T-helper 1 cell treated with Interleukin-12 subunit alpha and Interleukin-12 subunit beta and Interleukin-4 antibody, amounts not matched to agents 30 ng/mL and 1 ng/mL, for 36 hours (primary cell): ENCODE results near the gene MFNG. TPM values are rescaled to one million over a fixed set of nuclear protein-coding genes. Genes with fewer than 3 reads are reported as not detected.
"Not testable (repeated sequence)": the region's sequence is repeated elsewhere in the genome, so short reads cannot be mapped to it uniquely, and the experiment has no call there.

Experiments used
- intact Hi-C: fragments of 100-400 bp; cut with micrococcal nuclease; formaldehyde crosslinking; loops from one replicate; pipeline ENCODE4 v1.15.1; 2024
- total RNA-seq: library from RNA; stranded (reverse); gene quantifications from 2 replicates; pipeline ENCODE4 v1.2.3, GENCODE V29; 2022

MFNG gene
- total RNA-seq, 1 donor from 2014 or later, result 207 TPM

DNA sequence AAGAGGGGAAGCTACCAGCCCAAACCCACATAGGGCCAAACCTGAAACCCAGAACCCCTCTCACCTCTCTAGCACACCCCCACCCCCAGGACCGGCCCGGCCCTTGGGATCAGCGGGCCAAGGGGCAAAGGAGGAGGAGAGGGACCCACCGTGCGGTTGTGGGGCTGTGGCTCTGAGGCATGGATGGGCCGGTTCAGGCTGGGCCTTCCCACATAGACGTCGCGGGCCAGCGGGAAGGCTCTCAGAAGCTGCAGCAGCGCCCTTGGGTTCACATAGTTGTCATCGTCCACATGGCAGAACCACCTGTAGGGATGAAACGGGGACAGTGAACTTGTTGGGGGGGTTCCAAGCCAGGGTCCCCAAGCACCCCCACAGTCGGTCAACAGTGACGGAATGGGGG is 7.0 kb downstream of the MFNG start:
- intact Hi-C loops, result no loop called here

DNA sequence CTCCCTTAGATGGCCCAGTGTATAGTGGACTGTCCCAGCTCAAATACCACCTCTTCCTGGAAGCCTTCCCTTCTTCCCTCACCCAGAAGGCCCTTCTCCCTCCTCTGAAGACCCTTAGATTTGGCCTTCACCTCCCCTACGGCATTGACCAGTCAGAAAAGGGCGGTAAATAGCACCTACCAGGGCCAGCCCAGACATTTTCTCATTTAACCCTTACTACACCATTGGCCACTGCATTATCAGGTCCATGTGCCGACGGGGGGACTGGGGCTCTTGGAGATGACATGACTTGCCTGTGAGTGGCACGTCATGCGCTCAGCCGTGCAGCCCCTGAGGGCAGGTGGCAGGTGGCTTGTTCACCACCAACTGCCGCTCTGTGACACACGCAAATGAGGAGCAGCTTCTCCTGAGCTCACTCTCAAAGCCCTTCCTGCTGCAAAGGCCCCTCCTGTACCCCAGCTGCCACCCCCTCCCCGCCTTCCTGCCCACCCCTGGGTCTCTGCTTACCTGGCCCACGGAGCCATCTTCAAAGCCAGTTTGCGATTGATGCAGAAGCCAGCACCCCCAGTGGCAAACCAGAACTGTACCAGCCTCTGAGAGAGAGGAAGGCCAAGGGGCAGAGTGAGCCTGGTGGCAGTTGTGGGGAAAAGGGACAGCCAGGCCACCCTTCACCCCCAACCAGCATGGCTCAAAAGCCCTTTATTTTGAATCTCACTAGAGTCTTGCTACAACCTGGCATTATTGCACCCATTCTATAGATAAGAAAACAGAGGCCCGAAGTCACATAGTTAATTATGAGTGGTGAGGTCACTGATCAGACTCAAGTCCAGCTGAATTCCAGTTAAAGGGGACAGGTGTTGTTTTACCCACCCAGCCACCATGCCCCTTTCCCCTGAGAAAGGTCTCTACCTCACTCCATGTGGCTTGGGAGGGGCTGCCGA is 9.5 kb downstream of the MFNG start:
- intact Hi-C loops, result no loop called here

DNA sequence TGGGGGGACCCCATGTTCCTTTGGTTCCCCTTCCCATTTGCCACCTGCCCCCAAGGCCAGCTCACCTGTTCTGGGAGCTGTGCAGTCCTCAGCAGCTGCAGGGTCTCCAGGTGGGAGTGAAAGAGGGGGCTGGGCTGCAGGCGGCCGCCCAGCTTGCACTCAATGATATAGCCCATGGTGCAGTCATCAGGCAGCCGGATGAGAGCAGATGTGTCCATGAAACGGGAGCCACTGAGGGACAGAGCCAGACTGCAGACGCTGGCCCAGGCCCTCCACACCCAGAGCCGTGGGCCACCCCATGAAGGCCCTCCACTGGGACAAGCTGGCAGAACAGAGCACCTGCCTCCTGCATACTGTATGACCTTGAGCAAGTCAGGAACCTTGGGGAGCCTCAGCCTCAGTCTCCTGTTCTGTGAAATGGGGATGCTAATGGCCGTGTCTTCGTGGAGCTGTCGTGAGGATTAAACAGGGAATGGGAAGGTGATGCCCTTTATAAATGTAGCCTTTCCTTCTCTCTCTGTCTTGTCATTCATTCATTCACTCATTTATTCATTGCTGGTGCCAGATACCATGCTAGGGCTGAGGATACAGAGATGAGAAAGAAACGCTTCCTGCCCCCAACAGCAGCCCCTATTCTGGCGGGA is 11.6 kb downstream of the MFNG start:
- intact Hi-C loops, result no loop called here

DNA sequence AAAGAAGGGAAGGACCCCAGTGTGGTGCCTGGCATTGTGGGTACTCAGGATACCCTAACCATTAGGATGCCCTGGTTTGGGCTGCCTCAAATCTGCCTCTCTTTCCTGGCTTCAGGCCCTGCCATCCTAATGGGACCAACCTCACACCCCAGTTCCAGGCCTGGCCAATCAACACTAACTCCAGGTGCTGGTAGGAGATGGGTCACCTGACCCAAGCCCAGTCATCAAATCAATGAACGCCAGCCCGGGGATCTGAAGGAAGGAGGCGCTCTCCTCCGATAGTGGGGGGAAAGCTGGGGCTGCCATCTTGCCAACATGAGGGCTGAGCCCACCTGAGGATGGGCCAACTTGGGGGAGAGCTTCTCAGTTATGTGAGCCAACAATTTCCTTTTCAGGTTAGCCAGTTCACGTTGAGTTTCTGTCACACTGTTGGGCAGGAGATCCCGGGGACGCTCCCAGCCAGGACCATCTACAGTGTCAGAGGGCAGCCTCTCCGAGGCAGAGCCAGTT is 12.7 kb downstream of the MFNG start:
- intact Hi-C loops, result loop anchor here (2.0 kb wide), 1 partner anchor 19 kb away; no protein-coding TSS in a partner anchor

DNA sequence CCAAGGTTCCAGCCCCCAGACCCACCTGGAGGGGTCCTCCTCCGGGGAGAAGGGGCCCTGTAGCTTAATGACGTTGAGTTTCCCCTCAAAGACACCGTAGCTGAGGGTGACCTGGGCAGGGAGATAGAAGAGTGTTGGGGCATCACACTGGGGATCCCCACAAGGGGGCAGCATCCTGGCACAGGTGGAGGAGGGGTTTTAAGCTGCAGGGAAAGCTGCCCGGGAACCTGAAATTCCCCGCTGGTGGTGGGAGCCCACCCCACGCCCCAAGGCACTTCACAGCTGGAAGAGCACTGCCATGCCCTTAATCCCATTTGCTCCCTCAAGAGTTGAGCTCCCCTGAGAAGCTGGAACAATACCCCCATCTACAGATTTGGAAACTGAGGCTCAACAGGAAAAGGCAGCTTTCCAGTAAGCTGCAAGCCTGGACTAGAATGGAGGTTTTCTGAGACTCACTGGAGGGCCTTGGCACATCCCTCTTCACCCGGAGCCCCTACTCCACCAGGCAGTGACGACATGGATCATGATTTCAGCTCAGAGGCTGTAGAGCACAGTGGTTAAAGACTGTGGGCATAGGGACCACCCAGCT is 13.7 kb downstream of the MFNG start:
- intact Hi-C loops, result loop anchor here (1.0 to 2.0 kb wide), 3 partner anchors 20 to 95 kb away; no protein-coding TSS in a partner anchor

DNA sequence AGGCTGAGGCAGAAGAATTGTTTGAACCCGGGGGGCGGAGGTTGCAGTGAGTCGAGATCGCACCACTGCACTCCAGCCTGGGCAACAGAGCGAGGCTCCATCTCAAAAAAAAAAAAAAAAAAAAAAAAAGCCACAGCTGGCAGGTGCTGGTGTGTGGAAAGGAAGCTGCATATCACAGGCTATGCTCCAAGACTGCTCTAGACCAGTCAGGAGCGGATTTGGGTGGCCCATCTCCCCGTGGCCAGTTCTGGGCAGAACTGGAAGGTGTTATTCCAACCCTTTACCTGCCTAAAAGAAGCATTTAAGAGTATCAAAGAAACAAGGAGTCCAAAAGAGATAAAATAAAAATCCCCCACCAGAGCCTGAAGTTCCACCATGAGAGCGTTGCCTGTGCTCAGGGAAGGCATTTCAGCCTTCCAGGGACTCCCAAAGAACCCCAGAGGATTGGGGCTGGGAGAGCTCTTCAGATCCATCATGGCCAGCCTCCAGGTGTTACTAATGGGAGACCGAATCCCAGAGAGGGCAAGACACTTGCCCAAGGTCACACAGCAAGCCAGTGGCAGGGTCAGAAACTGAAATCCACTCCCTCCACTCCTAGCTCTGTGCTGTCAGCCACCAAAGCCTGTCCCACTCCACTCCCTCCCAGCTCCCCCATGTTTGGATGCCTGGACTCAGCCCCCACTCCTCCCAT is 14.3 kb downstream of the MFNG start:
- intact Hi-C loops, result loop anchor here (1.0 to 2.0 kb wide), 3 partner anchors 21 to 95 kb away; no protein-coding TSS in a partner anchor

DNA sequence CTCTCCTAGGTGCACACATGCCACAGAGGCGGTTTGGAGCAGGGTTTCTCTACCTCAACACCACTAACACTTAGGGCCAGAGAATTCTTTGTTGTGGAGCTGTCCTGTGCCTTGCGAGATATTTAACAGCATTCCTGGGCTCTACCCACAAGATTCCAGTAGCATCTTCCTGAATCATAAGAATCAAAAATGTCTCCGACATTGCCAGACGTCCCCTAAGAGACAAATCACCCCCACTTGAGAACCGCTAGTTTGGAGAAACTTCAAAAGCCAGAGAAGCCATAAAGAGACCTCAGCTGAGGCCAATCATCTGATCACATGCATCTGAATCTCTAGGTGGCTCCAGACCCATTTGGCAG is 16.1 kb downstream of the MFNG start:
- intact Hi-C loops, result no loop called here

DNA sequence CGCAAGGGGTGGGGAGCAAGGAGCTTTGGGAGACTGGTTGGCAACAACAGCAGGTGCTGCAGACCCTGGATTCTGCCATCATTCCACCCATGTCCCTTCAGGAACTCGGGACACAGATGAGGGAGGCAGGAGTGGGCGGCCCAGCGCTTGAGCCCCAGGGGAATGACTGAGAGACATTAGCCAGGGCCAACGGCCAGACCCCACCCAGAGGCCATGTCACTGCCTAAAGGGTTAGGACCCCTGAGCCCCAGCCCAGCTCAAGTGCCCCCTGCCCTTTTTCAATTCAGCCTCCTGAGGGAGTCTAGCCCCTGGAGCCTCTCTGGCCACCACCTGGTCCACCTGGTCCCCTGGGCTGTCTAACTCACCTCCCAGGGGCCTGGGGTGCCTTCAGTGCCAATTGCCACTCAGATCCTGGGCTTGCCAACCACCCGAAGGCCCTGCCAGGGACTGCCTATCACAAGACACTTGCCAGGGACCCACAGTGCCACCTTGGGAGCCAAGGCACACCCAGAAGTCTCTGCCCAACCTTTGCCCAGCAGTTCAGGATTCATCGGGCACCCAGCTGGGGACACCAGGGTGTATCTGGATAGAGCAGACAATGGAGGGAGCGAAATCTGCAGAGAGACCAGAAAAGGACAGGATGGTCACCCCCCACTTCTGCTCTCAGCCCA is 16.6 kb downstream of the MFNG start:
- intact Hi-C loops, result no loop called here

DNA sequence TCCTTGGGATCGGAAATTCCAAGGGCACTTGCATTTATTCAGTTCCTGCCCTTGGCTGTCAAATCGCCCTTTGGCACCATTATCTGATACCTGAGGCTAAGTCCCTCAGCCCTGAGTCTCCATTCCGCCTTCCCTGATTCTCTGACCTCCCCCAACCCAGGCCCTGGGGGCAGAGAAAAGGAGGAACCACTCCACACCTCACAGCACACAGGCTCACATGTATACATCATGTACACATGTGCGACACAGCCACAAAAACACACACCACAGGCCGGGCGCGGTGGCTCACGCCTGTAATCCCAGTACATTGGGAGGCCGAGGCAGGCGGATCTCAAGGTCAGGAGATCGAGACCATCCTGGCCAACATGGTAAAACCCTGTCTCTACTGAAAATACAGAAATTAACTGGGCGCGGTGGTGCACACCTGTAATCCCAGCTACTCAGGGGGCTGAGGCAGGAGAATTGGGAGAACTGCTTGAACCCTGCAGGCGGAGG is 17.9 kb downstream of the MFNG start:
- intact Hi-C loops, result not testable (repeated sequence)

DNA sequence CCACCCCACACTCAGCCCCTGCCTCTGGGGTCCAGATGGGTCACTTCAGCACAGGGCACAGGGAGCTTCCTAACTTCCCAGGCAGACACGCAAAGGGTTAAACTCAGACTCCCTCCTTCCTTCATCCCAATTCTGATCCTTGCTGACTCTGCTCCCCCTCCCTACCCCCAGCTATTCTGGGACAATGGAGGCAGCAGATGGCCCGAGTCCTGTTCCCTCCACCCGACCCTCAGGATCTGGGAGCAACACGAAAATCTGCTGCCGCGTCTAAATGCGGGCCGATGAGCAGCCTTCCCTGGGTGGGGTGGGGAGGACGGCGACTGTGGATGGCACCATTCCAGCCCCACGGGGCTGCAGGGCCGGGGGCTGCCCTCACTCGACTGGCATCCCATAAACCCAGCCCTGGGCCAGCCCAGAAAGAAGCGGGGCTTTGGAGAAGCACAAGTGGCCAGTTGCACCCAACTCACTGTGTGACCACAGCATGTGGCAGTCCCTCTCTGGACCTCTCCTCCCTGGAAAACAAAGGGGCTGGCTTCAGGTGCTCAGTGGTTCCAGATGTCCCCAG is 18.7 kb downstream of the MFNG start:
- intact Hi-C loops, result no loop called here

DNA sequence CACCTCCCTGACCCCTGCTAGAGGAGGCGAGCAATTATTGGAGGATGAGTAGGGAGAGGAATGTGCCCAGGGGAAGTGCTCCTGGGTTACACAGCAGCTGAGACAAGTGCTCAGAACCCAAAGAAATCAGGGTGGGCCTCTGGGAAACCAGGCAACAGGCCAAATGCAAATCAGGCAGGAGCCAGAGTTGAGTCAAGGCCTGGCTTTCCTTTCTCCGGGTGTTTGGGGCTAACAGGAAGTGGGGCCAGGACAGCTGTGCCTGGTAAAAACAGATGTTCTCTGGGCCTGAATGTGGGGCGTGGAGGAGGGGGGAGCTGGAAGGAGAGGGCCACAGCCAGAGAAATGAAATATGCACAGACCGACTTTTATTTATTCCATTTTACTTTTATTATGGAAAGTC is 22.0 kb downstream of the MFNG start:
- intact Hi-C loops, result no loop called here

DNA sequence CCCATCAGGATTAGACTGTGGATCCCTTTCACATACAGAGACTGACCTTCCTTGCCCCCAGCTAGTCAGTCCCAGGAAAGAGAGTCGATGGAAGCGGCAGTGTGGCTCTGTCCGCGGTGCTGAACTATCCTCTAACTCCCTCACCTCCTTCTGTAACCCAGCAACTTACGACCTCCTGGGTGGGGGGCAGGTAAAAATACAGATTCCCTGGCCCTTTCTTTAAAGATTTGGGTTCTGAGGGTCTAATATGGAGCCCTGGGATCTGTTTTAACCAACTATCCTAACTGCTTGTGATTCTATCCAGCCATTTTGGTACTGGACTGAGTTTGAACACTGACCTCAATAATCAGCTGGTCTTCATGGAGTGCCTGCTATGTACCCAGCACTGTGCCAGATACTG is 23.2 kb downstream of the MFNG start:
- intact Hi-C loops, result no loop called here

DNA sequence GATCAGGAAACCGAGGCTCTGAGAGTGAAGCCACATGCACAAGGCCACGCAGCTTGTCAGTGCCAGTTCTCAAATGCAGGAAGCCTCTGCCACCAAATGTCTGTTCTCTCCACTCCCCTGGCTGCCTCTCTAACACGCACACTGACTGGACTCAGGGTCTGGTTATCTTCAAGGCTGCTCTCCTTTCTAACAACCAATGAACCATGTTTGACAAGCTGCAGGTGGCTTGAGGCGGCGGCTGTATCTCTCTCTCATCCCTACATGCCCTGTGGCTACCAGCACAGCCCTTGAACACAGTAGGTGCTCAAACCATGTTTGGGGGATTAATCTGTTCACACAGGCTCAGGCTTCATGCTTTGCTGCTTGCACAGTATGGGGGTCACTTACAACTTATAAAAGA is 23.7 kb downstream of the MFNG start:
- intact Hi-C loops, result no loop called here

DNA sequence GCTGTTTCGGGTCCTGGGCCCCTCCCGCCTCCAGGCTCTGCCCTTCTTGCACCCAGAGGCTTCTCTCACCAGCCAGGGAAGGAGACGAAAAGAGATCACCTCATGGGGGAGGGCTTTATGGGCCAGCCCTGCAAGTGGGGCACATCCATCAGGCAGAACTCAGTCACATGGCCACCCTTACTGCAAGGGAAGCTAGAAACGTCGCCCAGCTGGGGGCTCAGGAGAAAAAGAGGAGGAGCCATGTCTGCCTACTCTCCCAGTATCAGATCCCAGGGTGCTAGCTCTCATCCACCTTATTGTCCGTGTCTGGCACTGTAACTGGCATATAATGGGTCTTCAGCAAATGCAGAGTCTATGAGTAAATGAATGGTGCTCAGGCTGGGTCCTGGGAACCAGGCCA is 24.2 kb downstream of the MFNG start:
- intact Hi-C loops, result no loop called here

DNA sequence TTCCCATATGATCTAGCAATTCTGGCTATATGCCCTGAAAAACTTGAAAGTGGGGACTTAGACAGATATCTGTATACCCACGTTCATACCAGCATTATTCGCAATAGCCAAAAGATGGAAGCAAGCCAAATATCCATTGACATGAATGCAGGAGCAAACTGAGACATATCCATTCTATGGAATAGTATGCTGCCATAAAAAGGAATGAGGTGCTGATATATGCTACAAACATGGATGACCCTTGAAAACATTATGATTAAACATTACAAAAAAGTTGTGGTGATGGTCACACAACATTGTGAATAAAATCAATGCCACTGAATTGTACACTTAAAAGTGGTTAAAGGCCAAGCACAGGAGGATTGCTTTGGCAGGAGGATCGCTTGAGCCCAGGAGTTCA is 25.5 kb downstream of the MFNG start:
- intact Hi-C loops, result no loop called here

DNA sequence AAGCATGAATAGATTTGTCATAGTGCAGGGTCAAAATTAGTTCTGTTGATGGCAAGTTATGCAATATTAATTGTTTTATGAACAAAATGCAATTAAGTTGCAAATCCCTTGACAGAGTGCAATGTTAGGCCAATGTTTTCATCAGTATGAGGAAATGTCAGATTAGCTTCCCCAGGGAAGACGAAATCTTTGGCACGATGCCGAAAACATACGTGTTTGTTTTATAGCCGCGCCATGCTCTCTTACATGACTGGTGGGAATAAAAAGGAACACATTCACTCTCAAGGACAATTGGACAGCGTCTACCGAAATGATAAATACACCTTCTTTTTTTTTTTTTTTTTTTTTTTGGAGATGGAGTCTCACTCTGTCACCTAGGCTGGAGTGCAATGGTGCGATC is 27.0 kb downstream of the MFNG start:
- intact Hi-C loops, result no loop called here

DNA sequence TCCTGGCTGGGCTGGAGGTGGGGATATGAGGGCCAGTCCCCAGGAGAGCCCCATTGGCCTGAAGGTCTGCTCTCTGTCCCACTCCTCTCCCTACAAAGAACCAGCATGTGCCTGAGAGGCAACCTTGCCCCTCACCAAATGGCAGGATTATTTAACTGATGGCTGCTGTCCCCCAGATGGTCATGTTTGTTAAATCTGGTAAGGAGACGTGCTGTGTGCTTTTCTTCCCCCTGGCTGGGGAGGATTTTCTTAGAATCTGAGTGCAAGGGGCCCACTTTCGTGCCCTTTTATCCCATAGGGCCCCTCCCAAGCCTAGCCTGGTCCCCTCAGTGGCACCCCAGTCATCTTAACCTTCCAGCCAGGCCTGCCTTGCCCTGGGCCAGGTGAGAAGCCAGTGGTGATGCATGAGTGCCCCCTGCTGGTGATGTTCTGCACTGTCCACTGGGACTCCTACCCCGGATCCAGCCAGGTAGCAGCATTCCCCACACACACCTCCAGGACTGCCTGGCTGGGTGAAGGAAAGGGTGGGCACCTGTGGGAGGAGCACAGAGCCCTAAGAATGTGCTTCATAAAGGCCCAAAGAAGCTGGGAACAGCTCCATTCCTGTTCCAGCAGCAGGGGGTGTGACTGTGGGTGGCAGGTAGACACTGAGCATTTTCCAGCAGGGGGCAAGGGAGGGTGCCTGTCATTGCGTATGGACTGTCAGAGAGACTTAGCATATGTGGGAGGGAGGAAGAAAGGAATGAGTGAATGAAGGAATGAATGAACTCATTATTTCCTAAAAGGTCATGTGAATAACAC is 28.9 kb downstream of the MFNG start:
- intact Hi-C loops, result loop anchor here (1.0 to 2.0 kb wide), 4 partner anchors 140 to 378 kb away; no protein-coding TSS in a partner anchor

DNA sequence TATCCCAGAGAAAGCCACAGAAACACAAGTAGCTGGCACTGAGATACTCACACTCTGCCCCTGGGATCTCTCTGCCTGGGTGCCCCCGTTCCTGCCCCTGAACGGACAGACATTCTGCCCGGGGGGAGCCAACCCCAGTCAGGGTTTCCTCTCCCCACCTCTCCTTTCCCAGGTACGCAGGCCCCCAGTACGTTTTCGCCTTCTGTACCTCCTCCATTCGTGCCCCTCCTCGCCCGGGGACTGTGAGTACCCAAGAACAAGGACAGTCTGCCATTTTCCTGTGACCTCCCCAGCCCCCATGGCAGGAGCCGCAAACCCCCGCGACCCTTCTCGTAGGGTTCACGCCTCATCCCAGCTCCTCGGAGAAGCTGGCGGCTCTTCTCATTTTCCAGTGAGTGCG is 29.8 kb downstream of the MFNG start:
- intact Hi-C loops, result loop anchor here (2.0 kb wide), 1 partner anchor 294 kb away; no protein-coding TSS in a partner anchor

DNA sequence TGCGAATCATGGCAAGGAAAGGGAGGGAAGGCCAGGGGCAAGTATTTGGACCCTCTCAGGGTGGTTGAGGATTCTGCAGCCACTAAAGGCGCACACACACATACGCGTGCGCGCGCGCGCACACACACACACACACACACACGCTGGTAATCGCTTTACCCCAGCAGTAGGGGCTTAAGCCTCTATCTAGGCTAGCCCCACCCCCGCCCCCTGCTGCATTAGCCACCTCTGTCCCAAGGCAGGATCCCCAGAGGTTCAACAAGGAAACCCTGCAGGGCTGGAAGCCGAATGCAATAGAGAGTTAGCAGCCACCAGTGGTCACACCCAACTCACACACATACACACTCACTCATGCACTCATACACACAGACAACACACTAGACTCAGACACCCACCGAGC is 30.3 kb downstream of the MFNG start:
- intact Hi-C loops, result loop anchor here (2.0 kb wide), 1 partner anchor 293 kb away; no protein-coding TSS in a partner anchor
